ENCODE data around the gene SMIM44. TPM values are rescaled to one million over a fixed set of nuclear protein-coding genes. Genes with fewer than 3 reads are reported as not detected.

Gene SMIM44
- total RNA-seq, 1 experiment from 2014 or later: not detected

DNA sequence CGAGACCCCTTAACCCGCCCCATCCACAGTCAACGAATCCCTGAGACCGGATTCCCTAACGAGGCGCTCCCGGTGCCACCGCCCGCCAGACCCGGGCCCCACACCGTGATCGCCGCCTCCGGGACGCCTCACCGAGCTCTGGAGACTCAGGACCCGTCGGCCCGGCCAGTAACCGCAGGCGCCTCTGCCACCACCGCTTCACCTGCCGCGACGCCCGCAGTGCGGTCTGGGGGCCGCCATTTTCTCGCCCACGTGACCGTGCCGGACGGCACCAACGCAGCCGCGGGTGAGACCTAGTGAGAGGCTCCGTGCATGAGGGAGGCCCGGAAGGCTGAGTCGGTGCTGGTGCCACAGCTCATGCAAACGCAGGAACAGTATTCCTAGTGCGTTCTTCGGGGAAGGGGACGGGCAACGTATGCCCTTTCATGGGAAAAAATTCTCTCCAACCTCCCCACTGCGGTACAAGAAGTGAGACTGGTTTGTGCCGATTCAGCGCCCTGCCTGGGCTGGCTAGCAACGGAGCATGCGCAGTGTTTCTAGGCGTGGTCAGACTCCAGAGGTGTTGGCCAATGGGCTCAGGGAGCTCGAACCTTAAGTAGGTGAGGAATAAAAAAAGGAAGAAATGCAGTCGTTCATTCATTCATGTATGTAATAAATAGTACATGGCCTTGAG is 17.3 kb upstream of the SMIM44 start, which contains the start of gene DOHH:
Gene DOHH (minus strand): TSS at position 246 of the 673 bp plus-strand sequence. CDS start 3,860 bp downstream, outside the sequence.
- peak; percentile 97 for DNase-seq (ENCODE audit: low spot score)

DNA sequence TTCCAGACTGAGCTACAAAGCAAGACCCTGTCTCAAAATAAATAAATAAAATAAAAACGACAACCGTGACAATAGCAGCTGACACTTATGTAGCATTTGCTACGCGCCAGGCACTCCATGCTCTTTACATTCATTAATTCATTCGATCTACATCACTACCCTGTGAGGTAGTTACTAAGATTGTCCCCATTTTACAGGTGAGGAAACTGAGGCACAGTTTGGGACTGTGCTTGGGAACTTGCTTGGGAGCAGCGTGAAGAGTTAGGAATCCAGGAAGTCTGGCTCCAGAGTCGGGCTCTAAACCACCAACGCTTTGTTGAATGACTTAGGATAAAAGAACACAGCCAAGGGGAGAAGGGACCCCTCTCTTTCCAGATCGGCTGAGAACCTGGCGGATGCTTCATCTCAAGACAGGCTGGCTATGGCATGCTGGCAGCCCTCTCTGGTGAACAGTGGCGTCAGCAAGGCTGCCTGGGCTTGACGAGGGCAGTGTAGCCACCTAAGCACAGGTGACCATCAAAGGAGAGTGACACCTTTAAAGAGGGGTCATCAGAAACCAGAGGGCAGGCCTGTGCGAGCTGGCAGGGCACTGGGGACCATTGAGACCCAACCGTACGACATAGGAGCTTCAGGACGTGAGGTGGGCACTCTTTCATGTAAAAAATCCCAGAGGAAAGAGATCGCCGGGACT is 16.6 kb upstream of the SMIM44 start:
- DNase-seq (ENCODE audit: low spot score): no peak

- DNase-seq (ENCODE audit: low spot score): no peak
Observed at GRCh38 chr19:3497757-3498520, 14.7 kb upstream of the SMIM44 start.

DNA sequence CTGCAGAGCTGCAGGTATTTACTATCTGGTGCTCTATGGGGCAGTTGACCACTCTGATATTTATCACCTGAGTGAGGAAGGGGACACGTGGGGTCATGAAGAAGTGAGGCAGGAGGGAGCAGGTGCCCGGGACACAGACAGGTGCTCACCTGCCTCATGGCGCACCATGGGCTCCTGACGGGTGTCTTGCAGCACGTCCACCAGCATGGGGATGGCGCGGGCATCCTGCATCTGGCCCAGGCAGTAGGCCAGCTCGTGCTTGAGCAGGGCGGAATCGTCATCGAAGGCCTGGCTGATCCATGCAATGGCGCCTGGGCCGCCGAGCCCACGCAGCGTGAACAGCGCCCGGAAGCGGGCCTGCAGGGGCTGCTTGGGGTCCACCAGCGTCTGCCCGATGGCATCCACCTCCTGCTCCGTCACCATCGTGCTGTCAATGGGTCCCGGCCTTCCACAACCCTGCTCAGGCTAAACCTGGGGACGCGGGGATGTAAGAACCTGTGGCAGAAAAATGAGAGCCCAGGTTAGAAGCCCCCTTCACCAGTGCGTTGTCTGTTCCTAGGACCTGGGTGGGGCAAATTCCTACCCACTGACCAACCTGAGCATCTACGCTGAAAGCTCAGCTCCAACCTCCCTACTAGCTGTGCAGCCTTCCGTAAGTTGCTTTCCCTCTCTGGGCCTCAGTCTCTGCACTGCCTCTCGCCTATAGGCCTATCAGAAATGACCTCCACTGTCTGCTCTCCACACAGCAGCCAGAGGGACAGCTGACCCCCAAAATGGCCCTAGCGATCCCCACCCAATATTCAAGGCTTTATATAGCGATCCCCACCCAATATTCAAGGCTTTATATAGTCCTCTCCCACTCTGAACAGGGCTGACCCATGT is 13.4 kb upstream of the SMIM44 start:
- no peak for DNase-seq (ENCODE audit: low spot score)

- DNase-seq (ENCODE audit: low spot score): no peak
Observed at GRCh38 chr19:3494559-3494958, 11.3 kb upstream of the SMIM44 start.

DNA sequence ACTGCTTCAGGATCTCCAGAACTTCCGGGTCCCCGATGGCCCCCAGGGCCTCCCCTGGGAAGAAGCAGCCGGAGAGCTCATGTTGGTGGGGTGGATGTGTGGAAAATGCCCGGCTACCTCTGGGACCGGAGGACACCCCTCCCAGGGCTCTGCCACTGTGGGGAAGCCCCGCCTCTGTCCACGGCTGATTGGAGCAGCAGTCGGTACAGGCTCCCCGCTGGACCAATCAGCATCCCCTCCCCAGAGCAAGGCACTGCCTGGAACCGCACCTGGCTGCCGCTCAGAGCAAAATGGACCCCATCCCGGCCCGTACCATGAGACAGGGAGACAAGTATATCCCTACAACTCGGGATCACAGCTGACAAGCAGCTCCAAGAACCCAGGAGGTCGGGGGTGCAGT is 10.8 kb upstream of the SMIM44 start:
- DNase-seq (ENCODE audit: low spot score): no peak

- DNase-seq (ENCODE audit: low spot score): no peak
Observed at GRCh38 chr19:3493651-3494050, 10.4 kb upstream of the SMIM44 start.

DNA sequence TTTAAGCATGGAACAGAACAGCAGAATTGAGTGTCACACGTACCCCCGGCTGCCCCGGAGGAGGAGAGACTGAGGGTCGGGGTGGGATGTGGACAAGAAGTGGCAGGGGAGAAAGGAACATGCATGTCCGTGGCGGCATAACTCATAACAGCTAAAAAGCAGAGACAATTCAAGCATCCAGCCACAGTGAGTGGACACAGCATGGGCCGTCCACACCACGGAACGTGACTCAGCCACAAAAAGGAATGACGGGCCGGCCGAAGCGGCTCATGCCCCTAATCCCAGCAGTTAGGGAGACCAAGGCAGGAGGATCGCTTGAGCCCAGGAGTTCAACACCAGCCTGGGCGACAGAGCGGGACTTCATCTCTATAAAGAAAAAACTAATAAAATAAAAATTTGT is 9.7 kb upstream of the SMIM44 start:
- no peak for DNase-seq (ENCODE audit: low spot score)

DNA sequence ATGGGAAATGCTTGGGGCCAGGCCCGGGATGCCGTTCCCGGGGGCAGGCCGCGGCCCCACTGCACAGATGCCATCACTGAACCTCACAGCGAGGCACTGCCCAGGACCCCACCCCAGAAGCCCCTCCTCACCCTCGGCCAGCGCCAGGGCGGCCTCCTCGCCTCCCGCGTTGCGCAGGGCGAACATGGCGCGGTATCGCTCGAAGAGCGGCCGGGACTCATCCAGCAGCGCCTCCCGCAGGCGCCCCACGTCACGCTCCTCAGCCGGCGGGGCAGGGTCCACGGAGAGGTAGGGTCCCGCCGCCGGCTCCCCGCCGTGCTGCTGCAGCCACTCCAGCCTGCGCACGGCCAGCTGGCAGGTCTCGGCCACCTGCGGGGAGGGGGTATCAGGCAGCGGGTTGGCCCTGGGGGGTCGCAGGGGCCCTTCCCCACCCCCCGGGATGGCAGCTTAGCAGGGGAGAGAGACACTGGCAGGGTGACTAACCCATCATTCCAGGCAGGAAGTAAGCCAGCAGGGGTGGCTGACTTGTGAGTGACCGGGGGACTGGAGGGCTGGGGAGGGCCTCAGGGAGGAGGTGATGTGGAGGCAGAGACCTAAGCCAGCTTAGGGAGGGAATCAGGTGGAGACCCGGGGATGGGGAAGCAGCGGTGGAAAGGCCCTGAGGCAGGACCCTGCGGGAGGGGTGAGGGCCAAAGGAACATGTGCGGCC is 9.0 kb upstream of the SMIM44 start:
- no peak for DNase-seq (ENCODE audit: low spot score)

DNA sequence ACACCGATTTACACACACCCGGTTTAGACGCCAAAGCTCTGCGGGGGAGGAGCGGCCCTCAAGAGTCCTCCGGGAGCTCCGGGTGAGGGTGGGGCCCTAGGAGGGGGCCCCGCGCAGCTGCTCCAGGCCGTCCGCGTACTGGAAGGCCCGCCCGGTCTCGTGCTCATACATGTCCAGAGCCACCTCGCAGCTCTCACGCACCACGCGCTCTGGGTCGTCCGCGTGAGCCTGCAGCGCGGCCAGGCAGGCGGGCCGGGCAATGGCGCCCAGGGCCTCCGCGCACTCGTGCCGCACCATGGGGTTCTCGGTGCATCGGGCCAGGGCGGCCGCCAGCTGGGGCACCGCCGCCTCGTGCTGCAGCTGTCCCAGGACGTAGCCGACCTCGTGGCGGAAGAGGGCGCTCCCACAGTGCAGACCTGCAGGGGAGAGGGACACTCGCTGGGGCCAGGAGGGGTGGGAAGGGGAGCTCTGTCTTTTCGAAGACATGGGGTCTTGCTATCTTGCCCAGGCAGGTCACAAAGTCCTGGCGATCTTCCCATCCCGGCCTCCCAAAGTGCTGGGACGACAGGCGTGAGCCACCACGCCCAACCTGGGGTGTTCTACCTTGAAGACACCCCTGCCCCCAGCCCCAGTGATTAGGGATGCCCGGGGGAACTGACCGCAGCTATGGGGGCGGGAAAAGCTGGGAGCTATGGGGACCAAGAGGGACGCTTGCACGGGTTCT is 8.3 kb upstream of the SMIM44 start:
- DNase-seq (ENCODE audit: low spot score): no peak

GRCh38 chr19:3482507-3483225 is 575 bp downstream of the SMIM44 start:
- DNase-seq (ENCODE audit: low spot score): no peak

- no peak for DNase-seq (ENCODE audit: low spot score)
Observed at GRCh38 chr19:3481241-3482090, 1.8 kb downstream of the SMIM44 start.

- no peak for DNase-seq (ENCODE audit: low spot score)
Observed at GRCh38 chr19:3480383-3481091, 2.7 kb downstream of the SMIM44 start, which contains the start of gene SMIM24. Gene SMIM24 (minus strand): TSS chr19:3480525. CDS start chr19:3480463, 62 bp downstream.

DNA sequence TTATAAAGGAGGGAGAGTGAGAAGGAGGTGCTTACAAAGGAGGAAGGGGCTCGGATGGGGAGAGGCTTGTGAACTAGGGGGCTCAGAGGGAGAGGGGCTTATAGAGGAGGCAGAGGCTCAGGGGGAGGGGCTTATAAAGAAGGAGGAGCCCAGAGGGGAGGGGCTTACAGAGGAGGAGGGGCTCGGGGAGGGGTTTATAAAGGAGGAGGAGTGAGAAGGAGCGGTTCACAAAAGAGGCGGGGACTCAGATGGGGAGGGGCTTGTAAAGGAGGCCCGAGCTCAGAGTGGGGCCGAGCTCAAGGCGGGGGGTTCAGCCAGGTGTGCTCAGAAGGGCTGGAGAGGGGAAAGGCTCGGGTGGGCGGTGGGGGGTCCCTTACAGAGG is 3.4 kb downstream of the SMIM44 start:
- DNase-seq (ENCODE audit: low spot score): no peak

- no peak for DNase-seq (ENCODE audit: low spot score)
Observed at GRCh38 chr19:3479177-3479833, 3.9 kb downstream of the SMIM44 start.

- no peak for DNase-seq (ENCODE audit: low spot score)
Observed at GRCh38 chr19:3478409-3479176, 4.6 kb downstream of the SMIM44 start.

DNA sequence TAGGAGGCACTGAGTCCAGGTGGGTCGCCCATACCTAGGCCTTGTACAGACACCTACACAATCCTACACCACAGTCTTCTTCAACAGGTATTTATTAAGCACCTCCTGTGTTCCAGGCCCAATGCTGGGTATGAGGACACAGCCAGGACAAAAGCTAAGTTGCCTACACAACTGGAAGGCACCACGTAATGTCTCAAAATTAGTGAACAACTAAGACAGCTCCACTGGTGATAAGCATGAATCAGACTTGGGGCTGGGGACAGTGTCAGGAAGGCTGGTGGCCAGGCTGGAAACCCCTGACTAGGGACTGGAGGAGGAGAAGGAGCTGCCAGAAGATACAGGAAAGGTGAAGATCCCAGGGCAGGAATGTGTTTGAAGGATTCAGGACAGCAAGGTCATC is 5.3 kb downstream of the SMIM44 start:
- DNase-seq (ENCODE audit: low spot score): no peak

Data from H4 (cell line).